ENCODE measurements around the gene EFTUD2. TPM values are rescaled to one million over a fixed set of nuclear protein-coding genes. Genes with fewer than 3 reads are reported as not detected.

EFTUD2 gene
- total and polyA plus RNA-seq, 2 of the 4 experiments (the other 2 are of a cell fraction) = 72.5 to 126 TPM

- TF ChIP-seq RCOR1 (IDR thresholded peaks at IDR 0.05; ENCODE audit: insufficient replicate concordance, low read length) = no peak
Observed at GRCh38 chr17:44863061-44863918, 36.0 kb downstream of the EFTUD2 start (continued).

DNA sequence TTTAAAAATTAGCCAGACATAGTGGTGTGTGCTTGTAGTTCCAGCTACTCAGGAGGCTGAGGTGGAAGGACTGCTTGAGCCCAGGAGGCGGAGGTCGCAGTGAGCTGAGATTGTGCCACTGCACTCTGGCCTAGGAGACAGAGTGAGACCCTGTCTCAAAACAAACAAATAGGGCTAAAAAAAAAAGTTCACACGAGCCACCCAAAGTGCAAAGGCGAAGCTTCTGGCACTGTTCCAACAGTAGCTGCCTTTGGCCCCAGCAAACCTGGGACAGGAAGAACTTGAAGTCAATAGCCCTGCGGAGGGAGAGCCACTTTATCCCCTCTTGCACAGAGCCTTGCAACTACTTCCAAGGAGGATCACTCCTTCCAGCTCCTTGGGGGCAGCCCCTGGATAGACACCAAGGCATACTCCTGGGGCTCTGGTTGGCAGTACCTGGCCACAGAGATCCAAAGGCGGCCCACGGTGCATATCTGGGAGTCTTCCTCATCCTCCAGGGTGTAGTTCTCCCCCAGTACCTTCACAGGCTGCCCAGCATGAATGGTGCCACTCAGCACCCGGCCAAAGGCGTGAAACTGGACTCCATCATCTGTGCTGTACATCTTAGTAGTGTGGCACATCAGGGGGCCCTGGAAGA is 36.8 kb downstream of the EFTUD2 start:
- in situ Hi-C loops (cut with MboI; ENCODE audit: low sequenced_read_pairs) = loop anchor here (5.0 kb wide), 1 partner anchor 80 kb away; no protein-coding TSS in a partner anchor
- H3K27ac ChIP-seq (ENCODE audit: insufficient read depth, low read length) = no peak overlapping the region
- ATAC-seq (ENCODE audit: low read depth) = no peak
- H2BK5ac ChIP-seq (ENCODE audit: low read depth, low read length, poor library complexity, severe bottlenecking) = no peak overlapping the region
- no TSS peak for BruUV-seq (replicated peaks)
- H2BK120ac ChIP-seq (ENCODE audit: low read depth, low read length) = no peak overlapping the region
- H3K18ac ChIP-seq (ENCODE audit: low read depth, low read length) = no peak overlapping the region
- no peak overlapping the region for H3K56ac ChIP-seq (ENCODE audit: extremely low read depth, insufficient read depth, low read length)
- H3K4me3 ChIP-seq (ENCODE audit: insufficient read depth, low read depth, low read length) = no peak overlapping the region
- CTCF ChIA-PET = interaction anchor here (0.6 to 1.6 kb wide), 2 partner anchors 40 to 84 kb away, joined by 5 to 8 read pairs; no protein-coding TSS in a partner anchor
- no peak overlapping the region for H2AFZ ChIP-seq (replicated peaks; ENCODE audit: low read length, poor library complexity)
- H4K91ac ChIP-seq (ENCODE audit: insufficient read depth, low read depth, low read length) = no peak overlapping the region
- H2BK20ac ChIP-seq (ENCODE audit: low read depth, low read length) = no peak overlapping the region
- POLR2A ChIA-PET (ENCODE audit: unreplicated experiment) = no interaction called here
- H3K4ac ChIP-seq (ENCODE audit: low read depth, low read length) = no peak overlapping the region
- peaks cover 59% of the 10 kb centered on the region for H3K36me3 ChIP-seq (ENCODE audit: control insufficient read depth, insufficient read depth, low read length)
- no peak for TF ChIP-seq CHD1 (IDR thresholded peaks at IDR 0.05; ENCODE audit: low read depth, low read length)
- TF ChIP-seq MXI1 (IDR thresholded peaks at IDR 0.05; ENCODE audit: borderline replicate concordance, low read depth, low read length) = no peak
- no peak for TF ChIP-seq POLR2A (IDR thresholded peaks at IDR 0.05; ENCODE audit: low read depth, low read length)
- TF ChIP-seq RFX5 (IDR thresholded peaks at IDR 0.05; ENCODE audit: low read depth, low read length) = no peak
- TF ChIP-seq, protein P1, sequence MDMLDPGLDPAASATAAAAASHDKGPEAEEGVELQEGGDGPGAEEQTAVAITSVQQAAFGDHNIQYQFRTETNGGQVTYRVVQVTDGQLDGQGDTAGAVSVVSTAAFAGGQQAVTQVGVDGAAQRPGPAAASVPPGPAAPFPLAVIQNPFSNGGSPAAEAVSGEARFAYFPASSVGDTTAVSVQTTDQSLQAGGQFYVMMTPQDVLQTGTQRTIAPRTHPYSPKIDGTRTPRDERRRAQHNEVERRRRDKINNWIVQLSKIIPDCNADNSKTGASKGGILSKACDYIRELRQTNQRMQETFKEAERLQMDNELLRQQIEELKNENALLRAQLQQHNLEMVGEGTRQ (IDR thresholded peaks at IDR 0.05; ENCODE audit: low read depth, low read length) = no peak
- no peak for TF ChIP-seq CEBPB (IDR thresholded peaks at IDR 0.05; ENCODE audit: low read depth, low read length)
- no peak for TF ChIP-seq BHLHE40 (IDR thresholded peaks at IDR 0.05; ENCODE audit: low read depth, low read length)
- no peak for TF ChIP-seq RAD21 (IDR thresholded peaks at IDR 0.05; ENCODE audit: low read length)
- no peak for TF ChIP-seq CTCF (conservative IDR thresholded peaks at IDR 0.05; ENCODE audit: low read depth, low read length)
- no peak for TF ChIP-seq MAZ (IDR thresholded peaks at IDR 0.05; ENCODE audit: borderline replicate concordance, low read depth, low read length)
- H3K27me3 ChIP-seq (ENCODE audit: control insufficient read depth, insufficient read depth, low read length) = no peaks in the 10 kb centered on the region
- no peak overlapping the region for H2AK5ac ChIP-seq (ENCODE audit: low read depth, low read length)
- H2BK15ac ChIP-seq (ENCODE audit: low read depth, low read length) = no peak overlapping the region
- dilution Hi-C loops (cut with HindIII; ENCODE audit: low sequenced_read_pairs, unreplicated experiment) = no loop called here
- intact Hi-C loops (cut with micrococcal nuclease) = no loop called here
- DNase-seq = no peak
- peaks cover 4% of the 10 kb centered on the region; the same call in 1 of the 2 replicates for H3K9me1 ChIP-seq (ENCODE audit: insufficient read depth, low read length)
- no peak overlapping the region for H3K14ac ChIP-seq (replicated peaks; ENCODE audit: low read depth, low read length)
- H3K4me2 ChIP-seq (ENCODE audit: low read depth, low read length) = no peak overlapping the region
- peaks cover 5 to 9% of the 10 kb centered on the region in 2 experiments; a peak in 2 of 4 replicates for H3K79me1 ChIP-seq (ENCODE audit: low read depth in 1 of 2, low read length in 2 of 2)
- no peaks in the 10 kb centered on the region for H3K4me1 ChIP-seq (ENCODE audit: control insufficient read depth, insufficient read depth, low read length)
- H4K5ac ChIP-seq (ENCODE audit: low read depth, low read length) = no peak overlapping the region
- 93% methylated on average over 3 of the region's 9 CpGs; no CpG with 5 or more reads in 1 of the 2 experiments for WGBS, 2 experiments (ENCODE audit: extremely low coverage in 2 of 2, insufficient read length in 1 of 2)
- H3K9me3 ChIP-seq (ENCODE audit: control insufficient read depth, insufficient read depth, low read length) = no peaks in the 10 kb centered on the region
- H4K20me1 ChIP-seq (ENCODE audit: insufficient read depth, low read length) = no peaks in the 10 kb centered on the region; the same call in 1 of the 2 replicates
- no peak overlapping the region for H3K9ac ChIP-seq (ENCODE audit: low read depth, low read length)
- no peak overlapping the region for H3K23ac ChIP-seq (ENCODE audit: low read depth, low read length)
- no peak overlapping the region for H2AK9ac ChIP-seq (replicated peaks; ENCODE audit: low read depth, low read length, poor library complexity)
- no peak overlapping the region for H4K8ac ChIP-seq (ENCODE audit: low read depth in 2 of 2, low read length in 2 of 2)

Data from IMR-90 (cell line).